Neural cell (in vitro differentiated cells): ENCODE results near the gene RABGAP1L.

Experiments used
- EP300 ChIP-seq: fragments of 450-650 bp; conservative IDR thresholded peaks from 2 replicates; pipeline ENCODE4 v1.6.1; 2014; ENCODE audit warnings: antibody characterized with exemption, mild to moderate bottlenecking, moderate library complexity; ENCODE audit not compliant: poor library complexity, severe bottlenecking
- EZH2 ChIP-seq: fragments of 200-600, 300-800 bp; shearing (Covaris generic), sonication (generic); IDR thresholded peaks from 2 replicates; pipeline ENCODE4 v1.6.1; 2014; ENCODE audit warnings: antibody characterized with exemption, low read length, borderline replicate concordance, mild to moderate bottlenecking; ENCODE audit not compliant: insufficient read depth, poor library complexity, severe bottlenecking
- MXI1 ChIP-seq: fragments of 450-650 bp; conservative IDR thresholded peaks from 2 replicates; pipeline ENCODE4 v1.6.1; 2014; ENCODE audit warnings: antibody characterized with exemption, mild to moderate bottlenecking; ENCODE audit not compliant: poor library complexity, severe bottlenecking
- POLR2AphosphoS5 ChIP-seq: IDR thresholded peaks from 2 replicates; pipeline ENCODE4 v1.6.1; 2012
- REST ChIP-seq: IDR thresholded peaks from 2 replicates; pipeline ENCODE4 v1.6.1; 2012; ENCODE audit warnings: borderline replicate concordance
- SMC3 ChIP-seq: fragments of 450-650 bp; conservative IDR thresholded peaks from 2 replicates; pipeline ENCODE4 v1.6.1; 2014; ENCODE audit warnings: antibody characterized with exemption, mild to moderate bottlenecking, moderate library complexity; ENCODE audit not compliant: poor library complexity
- TAF1 ChIP-seq: IDR thresholded peaks from 2 replicates; pipeline ENCODE4 v1.6.1; 2012; ENCODE audit warnings: low read depth
- TF ChIP-seq, protein P1 (sequence below): fragments of 450-650 bp; IDR thresholded peaks from 2 replicates; pipeline ENCODE4 v1.5.1; 2014; ENCODE audit warnings: antibody characterized with exemption, mild to moderate bottlenecking, moderate library complexity; ENCODE audit not compliant: poor library complexity, severe bottlenecking

DNA sequence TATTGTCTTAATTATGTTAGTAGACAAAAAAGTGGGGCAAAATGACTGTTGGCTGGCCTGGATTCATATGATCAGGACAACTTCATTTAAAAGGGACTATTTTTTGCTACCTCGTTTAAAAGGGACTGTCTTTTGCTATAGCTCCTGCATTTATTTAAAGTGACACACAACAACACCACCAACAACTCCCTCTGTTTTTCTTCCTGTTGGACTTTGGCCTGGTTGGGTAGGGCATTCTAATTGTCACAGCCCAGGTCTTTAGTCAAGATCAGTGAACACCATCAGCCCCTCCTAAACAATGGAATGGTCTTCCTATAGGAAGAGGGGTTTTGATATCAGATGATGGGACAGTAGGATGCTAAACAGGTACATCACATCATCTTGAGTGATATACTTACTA is 530.2 kb downstream of the RABGAP1L start:
- TF ChIP-seq, protein P1, sequence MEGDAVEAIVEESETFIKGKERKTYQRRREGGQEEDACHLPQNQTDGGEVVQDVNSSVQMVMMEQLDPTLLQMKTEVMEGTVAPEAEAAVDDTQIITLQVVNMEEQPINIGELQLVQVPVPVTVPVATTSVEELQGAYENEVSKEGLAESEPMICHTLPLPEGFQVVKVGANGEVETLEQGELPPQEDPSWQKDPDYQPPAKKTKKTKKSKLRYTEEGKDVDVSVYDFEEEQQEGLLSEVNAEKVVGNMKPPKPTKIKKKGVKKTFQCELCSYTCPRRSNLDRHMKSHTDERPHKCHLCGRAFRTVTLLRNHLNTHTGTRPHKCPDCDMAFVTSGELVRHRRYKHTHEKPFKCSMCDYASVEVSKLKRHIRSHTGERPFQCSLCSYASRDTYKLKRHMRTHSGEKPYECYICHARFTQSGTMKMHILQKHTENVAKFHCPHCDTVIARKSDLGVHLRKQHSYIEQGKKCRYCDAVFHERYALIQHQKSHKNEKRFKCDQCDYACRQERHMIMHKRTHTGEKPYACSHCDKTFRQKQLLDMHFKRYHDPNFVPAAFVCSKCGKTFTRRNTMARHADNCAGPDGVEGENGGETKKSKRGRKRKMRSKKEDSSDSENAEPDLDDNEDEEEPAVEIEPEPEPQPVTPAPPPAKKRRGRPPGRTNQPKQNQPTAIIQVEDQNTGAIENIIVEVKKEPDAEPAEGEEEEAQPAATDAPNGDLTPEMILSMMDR: no peak
- no peak for TF ChIP-seq REST
- no peak for TF ChIP-seq POLR2AphosphoS5
- no peak for TF ChIP-seq EZH2
- TF ChIP-seq TAF1: no peak
- TF ChIP-seq SMC3: no peak
- TF ChIP-seq EP300: no peak
- no peak for TF ChIP-seq MXI1
